GM04504 (cell line): ENCODE measurements around the gene SYT6.
"Not testable (repeated sequence)": the region's sequence is repeated elsewhere in the genome, so short reads cannot be mapped to it uniquely, and the experiment has no call there.

Experiments used
- DNase-seq: peaks from one replicate; pipeline ENCODE4 v3.0.0-alpha.2; 2012; ENCODE audit warnings: low read depth

Gene SYT6

DNA sequence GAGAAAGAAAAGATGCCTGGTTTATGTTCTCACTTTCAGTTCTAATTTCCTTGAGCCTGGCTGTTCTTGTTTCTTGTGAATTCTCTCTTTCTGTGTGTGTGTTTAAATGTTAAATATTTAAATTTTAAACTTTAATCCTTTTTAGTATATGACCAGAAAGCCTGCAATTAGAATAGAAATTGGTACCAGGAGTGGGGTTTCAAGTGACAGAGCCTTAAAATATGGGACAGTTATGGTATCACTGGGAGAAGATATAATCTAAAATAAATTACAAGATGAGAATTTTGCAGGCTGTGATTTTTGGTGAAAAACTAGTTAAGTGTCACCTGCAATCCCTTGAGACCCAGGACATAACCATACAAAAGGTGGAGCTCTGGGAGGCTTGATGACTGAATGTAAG is 81.4 kb downstream of the SYT6 start:
- DNase-seq: no peak

DNA sequence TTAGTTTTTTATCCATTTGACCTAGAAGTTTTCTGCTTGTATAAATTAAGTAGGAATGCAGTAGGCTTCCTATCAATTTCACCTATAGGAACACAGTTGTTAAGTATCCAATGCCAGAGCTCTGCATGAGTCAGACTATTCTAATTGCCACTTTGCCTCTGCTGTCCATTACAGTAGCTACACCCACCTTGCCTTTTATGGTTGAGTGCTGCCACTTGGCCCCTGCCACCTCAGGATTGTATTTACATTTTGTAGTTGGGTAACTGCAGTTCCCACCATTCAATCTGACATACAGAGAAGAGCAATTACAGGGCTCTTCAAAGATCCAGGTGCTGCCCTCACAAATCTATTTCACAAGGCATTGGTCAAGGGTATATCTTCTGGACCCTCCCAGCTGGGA is 83.9 kb downstream of the SYT6 start:
- not testable (repeated sequence) for DNase-seq

DNA sequence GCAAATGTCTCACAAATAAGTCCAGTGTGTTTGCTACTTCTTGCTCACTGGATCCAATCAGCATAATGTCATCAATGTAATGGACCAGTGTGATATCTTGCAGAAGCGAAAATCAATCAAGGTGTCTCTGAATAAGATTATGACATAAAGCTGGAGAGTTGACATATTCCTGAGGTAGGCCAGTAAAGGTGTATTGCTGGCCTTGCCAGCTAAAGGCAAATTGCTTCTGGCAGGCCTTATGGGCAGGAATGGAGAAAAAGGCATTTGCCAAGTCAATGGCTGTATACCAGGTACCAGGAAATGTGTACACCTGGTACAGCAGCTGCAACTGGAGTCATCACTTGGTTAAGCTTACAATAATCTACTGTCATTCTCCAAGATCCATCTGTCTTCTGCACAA is 85.0 kb downstream of the SYT6 start:
- not testable (repeated sequence) for DNase-seq

DNA sequence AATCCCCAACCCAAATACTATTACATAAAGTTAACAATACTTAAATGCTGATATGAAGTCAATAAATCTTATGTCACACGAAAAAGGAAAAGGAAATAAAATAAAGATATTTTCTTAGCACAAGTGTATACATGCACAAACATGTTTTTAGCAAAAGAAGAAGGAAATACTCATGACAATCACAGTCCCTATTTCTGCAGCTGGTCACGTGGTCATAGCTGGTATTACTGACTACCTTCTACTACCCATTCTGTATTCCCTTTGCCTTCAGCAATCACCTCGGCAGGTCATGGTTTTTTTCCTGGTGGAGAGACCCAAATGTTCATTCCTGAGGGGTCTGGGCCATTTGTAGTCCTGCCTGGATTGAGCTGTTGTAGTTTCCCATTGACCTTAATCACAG is 88.0 kb downstream of the SYT6 start:
- DNase-seq: not testable (repeated sequence)

DNA sequence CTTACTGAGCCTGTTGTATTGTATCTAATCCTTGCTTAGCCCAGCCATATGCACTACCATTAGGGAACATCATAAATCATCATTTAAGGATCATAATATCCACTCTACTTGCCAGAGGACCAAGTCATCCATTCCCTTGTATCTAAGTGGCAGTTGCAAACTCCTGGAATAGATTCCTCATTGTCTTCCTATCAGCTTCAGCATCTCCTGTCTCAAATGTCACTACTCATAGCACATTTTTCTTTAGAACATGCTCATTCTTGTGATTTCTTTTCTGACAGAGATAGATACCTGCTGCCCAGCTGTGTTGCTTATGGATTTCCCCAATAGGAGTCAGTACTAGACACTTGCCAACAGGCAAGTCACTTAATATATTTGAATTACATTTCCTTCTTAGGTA is 90.1 kb downstream of the SYT6 start:
- no peak for DNase-seq

DNA sequence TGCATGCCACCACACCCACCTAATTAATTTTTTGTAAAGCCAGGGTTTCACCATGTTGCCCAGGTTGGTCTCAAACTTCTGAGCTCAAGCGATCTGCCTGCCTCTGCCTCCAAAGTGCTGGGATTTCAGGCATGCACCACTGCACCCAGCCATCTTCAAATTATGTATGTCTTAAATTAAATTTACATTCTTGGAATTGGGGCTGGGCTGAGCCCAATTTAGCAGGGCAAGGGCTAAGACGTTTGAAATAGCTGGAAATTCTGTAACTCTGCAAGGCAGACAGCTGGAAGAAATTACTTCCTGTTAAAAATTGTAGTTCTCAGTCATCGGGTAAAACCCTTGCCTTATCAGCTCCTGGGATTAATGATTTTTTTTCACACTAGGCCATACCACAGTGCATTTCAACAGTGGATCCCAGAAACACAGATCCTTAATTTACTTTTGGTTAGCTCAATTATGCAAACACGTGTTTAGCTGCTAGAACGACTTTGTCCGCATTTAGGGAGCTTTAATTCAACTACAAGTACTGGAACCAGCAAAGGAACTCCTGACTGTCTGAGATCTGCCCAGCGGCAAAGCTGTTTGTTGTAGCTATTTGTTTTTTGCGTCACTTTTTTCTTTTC is 91.1 kb downstream of the SYT6 start:
- no peak for DNase-seq

DNA sequence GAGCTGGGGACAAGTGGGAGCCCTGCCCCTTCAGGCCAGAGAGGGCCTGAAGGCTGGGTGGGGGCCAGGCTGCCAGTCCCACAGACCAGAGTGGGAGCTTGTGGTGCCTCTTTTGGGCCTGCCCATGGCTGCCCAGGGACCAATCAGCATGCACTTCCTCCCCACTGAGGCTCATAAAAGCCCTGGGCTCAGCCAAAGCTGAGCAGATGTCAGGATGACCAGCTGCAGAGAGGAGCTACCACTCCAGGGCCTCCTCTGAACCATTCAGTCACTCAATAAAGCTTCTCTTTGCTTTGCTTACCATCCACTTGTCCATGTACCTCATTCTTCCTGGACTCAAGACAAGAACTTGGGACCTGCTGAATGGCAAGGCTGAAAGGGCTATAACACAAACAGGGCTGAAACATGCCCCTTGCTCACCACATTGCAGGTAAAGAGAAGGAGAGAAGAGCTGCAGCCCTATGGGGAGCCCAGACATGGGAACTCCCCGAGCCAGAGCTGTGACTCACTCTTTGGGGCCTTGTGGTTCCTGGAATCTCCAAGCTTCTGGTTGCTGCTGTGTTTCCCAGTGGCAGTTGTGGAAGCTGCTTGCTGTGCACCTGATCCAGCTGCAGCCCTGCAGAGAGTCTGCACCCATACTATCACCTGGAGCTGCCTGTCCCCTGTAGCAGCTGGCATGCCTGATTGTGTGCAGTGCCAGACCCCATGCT is 92.4 kb downstream of the SYT6 start:
- no peak for DNase-seq

DNA sequence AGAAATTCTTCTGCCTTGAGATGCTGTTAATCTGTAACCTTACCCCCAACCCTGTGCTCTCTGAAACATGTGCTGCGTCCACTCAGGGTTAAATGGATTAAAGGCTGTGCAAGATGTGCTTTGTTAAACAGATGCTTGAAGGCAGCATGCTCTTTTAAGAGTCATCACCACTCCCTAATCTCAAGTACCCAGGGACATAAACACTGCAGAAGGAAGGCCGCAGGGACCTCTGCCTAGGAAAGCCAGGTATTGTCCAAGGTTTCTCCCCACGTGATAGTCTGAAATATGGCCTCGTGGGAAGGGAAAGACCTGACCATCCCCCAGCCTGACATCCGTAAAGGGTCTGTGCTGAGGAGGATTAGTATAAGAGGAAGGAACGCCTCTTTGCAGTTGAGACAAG is 95.4 kb downstream of the SYT6 start:
- not testable (repeated sequence) for DNase-seq

DNA sequence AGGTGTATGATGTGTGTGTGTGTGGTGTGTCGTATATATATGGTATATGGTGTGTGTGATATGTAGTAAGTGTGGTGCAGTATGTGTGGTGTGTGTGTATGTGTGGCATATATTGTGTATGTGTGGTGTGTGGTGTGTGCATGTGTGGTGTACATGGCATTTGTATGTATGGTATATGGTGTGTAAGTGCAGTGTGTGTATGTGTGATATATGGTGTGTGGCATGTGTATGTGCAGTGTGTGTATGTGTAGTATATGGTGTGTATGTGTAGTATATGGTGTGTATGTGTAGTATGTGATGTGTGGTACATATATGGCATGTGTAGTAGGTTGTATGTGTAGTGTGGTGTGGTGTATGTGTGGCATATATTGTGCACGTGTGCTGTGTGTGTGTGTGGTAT is 99.5 kb downstream of the SYT6 start:
- DNase-seq: no peak

DNA sequence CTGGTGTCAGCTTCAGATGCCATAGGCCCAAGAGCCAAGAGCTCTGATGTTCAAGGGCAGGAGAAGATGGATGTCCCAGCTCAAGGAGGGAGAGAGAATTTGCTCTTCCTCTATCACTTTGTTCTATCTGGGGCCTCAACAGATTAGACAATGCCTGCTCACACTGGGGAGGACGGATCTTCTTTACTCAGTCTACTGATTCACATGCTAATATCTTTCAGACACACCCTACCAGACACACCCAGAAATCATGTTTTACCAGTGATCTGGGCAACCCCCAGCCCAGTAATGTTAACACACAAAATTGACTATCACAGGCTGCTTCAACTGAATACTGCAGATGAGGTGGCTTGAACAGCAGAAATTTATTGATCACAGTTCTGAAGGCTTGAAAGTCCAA is 105.4 kb downstream of the SYT6 start:
- DNase-seq: no peak

DNA sequence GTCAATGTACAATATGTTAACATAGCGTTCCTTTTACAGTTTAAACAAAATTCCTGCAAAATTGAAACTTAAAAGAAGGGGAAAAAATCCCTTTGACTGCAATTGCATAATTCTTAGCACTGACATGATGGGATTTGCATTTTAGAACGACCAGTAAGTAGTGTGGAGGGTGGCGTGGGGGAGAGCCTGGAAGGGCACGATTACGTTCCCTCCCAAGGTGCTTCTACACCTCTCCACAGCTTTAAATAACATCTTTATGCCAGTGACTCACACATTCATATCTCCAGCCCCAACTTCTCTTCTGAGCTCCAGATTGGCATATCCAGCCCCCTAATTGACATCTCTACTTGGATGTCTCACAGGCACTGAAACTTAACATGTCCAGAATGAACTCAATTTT is 110.1 kb downstream of the SYT6 start:
- no peak for DNase-seq

DNA sequence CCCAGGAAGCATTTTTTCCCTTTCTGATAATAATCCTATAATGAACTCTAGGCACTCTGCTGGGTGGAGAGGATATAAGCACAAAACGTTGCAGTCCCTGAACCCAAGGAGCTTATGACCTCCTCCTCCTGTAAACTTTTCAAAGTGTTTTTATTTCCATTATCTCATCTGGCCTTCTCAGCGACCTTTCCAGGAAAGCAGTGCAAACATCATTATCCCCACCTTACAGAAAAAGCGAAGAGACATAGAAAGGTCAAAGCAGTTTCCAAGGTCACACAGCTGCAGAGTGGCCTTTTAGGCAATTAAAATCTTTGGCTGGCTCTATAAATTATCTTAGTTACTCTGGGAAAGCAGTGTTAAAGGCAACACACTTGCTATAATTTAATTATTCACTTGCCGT is 110.6 kb downstream of the SYT6 start:
- no peak for DNase-seq

DNA sequence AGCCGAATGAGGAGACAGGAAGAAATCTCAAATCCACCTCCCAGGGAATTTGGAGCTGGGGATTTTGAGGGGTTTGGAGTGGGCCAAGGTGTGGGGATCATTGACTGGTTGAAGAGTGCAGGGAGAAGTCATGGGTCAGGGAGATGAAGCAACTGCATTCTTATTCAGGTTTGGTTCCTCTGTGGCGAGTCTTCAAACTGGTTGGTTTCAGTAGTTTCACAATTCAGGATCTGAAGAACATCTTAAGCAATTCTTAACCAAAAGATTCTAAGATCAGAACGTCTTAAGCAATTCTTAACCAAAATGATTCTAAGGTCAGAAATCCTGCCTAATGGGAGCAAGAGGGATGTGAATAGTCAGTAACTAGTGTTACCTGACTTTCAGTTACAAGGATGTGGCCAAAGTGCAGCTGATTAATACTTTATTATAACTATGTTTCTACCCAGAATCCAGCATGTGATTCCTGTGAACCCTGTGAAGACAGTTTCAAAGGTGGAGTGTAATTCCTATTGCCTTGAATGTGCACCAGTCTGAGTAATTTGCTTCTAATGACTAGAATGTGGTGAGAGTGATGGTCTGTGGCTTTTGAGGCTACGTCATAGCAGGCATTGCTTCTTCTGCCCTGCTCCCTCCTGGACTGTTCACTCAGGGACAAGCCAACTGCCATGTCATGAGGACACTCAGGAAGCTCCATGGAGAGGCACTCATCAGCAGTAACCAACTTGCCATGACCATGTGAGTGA is 113.2 kb downstream of the SYT6 start:
- no peak for DNase-seq
